Measurements from ENCODE around the gene NAT16. TPM values are rescaled to one million over a fixed set of nuclear protein-coding genes. Genes with fewer than 3 reads are reported as not detected.

The NAT16 gene
- total and polyA plus RNA-seq, 2 of the 13 experiments (the other 11 are each of a cell fraction or from before 2014, with no cell fraction given) = 0.04 TPM; not detected in 1

GRCh38 chr7:101153969-101154692, 26.0 kb downstream of the NAT16 start, which contains the start of gene AP1S1 (continued):
- no peak for TF ChIP-seq ZNF597 (CRISPR knock-in tag; IDR thresholded peaks at IDR 0.05)
- TF ChIP-seq HOXA7 (CRISPR knock-in tag; IDR thresholded peaks at IDR 0.05) = no peak
- TF ChIP-seq POLR2A (IDR thresholded peaks at IDR 0.05; ENCODE audit: insufficient read depth in 1 of 2, low read depth in 2 of 2, low read length in 2 of 2) = peak in 1 of 2 experiments; percentile 52; a peak in 2 of 4 replicates
- TF ChIP-seq LRRFIP1 (CRISPR knock-in tag; conservative IDR thresholded peaks at IDR 0.05) = no peak
- no peak for TF ChIP-seq FOXK1 (CRISPR knock-in tag; IDR thresholded peaks at IDR 0.05; ENCODE audit: borderline replicate concordance, low read depth)
- no peak for TF ChIP-seq ZNF446 (CRISPR knock-in tag; IDR thresholded peaks at IDR 0.05)
- no peak for TF ChIP-seq ATF2 (CRISPR knock-in tag; IDR thresholded peaks at IDR 0.05)
- peak; percentile 55; the same call in 1 of the 2 replicates for TF ChIP-seq ZNF574 (CRISPR knock-in tag; IDR thresholded peaks at IDR 0.05)
- TF ChIP-seq MTERF4 (CRISPR knock-in tag; IDR thresholded peaks at IDR 0.05) = no peak
- TF ChIP-seq NFE2L2 (IDR thresholded peaks at IDR 0.05; ENCODE audit: low read length) = no peak
- peak; percentile 40 for TF ChIP-seq SKI (IDR thresholded peaks at IDR 0.05; ENCODE audit: partially characterized antibody)
- peak; percentile 46; the same call in 1 of the 2 replicates for TF ChIP-seq HOXA3 (CRISPR knock-in tag; IDR thresholded peaks at IDR 0.05)
- TF ChIP-seq REXO4 (CRISPR knock-in tag; IDR thresholded peaks at IDR 0.05; ENCODE audit: borderline replicate concordance) = no peak
- no peak for TF ChIP-seq ZNF782 (CRISPR knock-in tag; IDR thresholded peaks at IDR 0.05; ENCODE audit: borderline replicate concordance)
- no peak for TF ChIP-seq CAMTA2 (CRISPR knock-in tag; IDR thresholded peaks at IDR 0.05; ENCODE audit: borderline replicate concordance)
- TF ChIP-seq ZNF383 (CRISPR knock-in tag; IDR thresholded peaks at IDR 0.05; ENCODE audit: borderline replicate concordance) = no peak
- TF ChIP-seq SP4 (CRISPR knock-in tag; IDR thresholded peaks at IDR 0.05) = peak; percentile 91
- 0 out of 2 replicates have a peak, but pooled peaks have one; percentile 5 for TF ChIP-seq HCFC1 (IDR thresholded peaks at IDR 0.05; ENCODE audit: low read depth, low read length)
- TF ChIP-seq ZFP36L2 (CRISPR knock-in tag; IDR thresholded peaks at IDR 0.05) = no peak
- no peak for TF ChIP-seq FOXJ3 (CRISPR knock-in tag; IDR thresholded peaks at IDR 0.05; ENCODE audit: borderline replicate concordance)
- TF ChIP-seq MED8 (CRISPR knock-in tag; IDR thresholded peaks at IDR 0.05; ENCODE audit: insufficient replicate concordance) = no peak
- no peak for TF ChIP-seq NKX3-1 (CRISPR knock-in tag; IDR thresholded peaks at IDR 0.05)
